DMS53 treated with DMSO at 0.1 percent for 48 hours (cell line): ENCODE data around the gene CSMD2.
"Not testable (repeated sequence)": the region's sequence is repeated elsewhere in the genome, so short reads cannot be mapped to it uniquely, and the experiment has no call there.

ENCODE experiments used
- DNase-seq: peaks from one replicate; lab custom pipeline; 2025; ENCODE audit not compliant: unreplicated experiment; lab: John Stamatoyannopoulos, UW

The CSMD2 gene

GRCh38 chr1:33516428-33516827 lies 648.6 kb downstream of the CSMD2 start:
- no peak for DNase-seq

- DNase-seq = no peak
Measured at GRCh38 chr1:33515607-33516006, 649.4 kb downstream of the CSMD2 start.

GRCh38 chr1:33515112-33515511 lies 649.9 kb downstream of the CSMD2 start:
- DNase-seq = no peak

GRCh38 chr1:33512226-33513011 lies 652.6 kb downstream of the CSMD2 start:
- DNase-seq = peak; percentile 7

GRCh38 chr1:33509276-33509675 lies 655.8 kb downstream of the CSMD2 start:
- not testable (repeated sequence) for DNase-seq

GRCh38 chr1:33508151-33508550 lies 656.9 kb downstream of the CSMD2 start:
- no peak for DNase-seq

GRCh38 chr1:33507661-33508060 lies 657.4 kb downstream of the CSMD2 start:
- DNase-seq = no peak

- DNase-seq = no peak
Measured at GRCh38 chr1:33503506-33503905, 661.5 kb downstream of the CSMD2 start.

- DNase-seq = no peak
Measured at GRCh38 chr1:33502726-33503125, 662.3 kb downstream of the CSMD2 start.

GRCh38 chr1:33501774-33502173 lies 663.3 kb downstream of the CSMD2 start:
- DNase-seq = no peak

GRCh38 chr1:33501309-33501708 lies 663.7 kb downstream of the CSMD2 start:
- DNase-seq = no peak

- no peak for DNase-seq
Measured at GRCh38 chr1:33500547-33500946, 664.5 kb downstream of the CSMD2 start.

- no peak for DNase-seq
Measured at GRCh38 chr1:33497410-33497809, 667.6 kb downstream of the CSMD2 start.

GRCh38 chr1:33494929-33495328 lies 670.1 kb downstream of the CSMD2 start:
- no peak for DNase-seq

GRCh38 chr1:33488624-33489023 lies 676.4 kb downstream of the CSMD2 start:
- DNase-seq = no peak

- no peak for DNase-seq
Measured at GRCh38 chr1:33482412-33482811, 682.6 kb downstream of the CSMD2 start.

GRCh38 chr1:33477451-33477850 lies 687.6 kb downstream of the CSMD2 start:
- no peak for DNase-seq

- no peak for DNase-seq
Measured at GRCh38 chr1:33473900-33474299, 691.1 kb downstream of the CSMD2 start.

GRCh38 chr1:33472269-33472980 lies 692.6 kb downstream of the CSMD2 start, which contains the start of gene ZSCAN20:
Gene ZSCAN20 (plus strand): TSS chr1:33472645. CDS start chr1:33479289, 6,644 bp downstream.
- DNase-seq = peak; percentile 98

- no peak for DNase-seq
Measured at GRCh38 chr1:33471416-33471815, 693.6 kb downstream of the CSMD2 start.

GRCh38 chr1:33470495-33471012 lies 694.5 kb downstream of the CSMD2 start:
- DNase-seq = peak; percentile 92

GRCh38 chr1:33469691-33470090 lies 695.3 kb downstream of the CSMD2 start:
- DNase-seq = no peak
